Activated CD8-positive, alpha-beta T cell treated with anti-CD3 and anti-CD28 coated beads for 36 hours (primary cell): Measurements from ENCODE around the gene FAM163A. TPM values are rescaled to one million over a fixed set of nuclear protein-coding genes. Genes with fewer than 3 reads are reported as not detected.

ENCODE experiments used
- ATAC-seq: fragments of 200-7000 bp; cut with Tn5 transposase; one replicate; pipeline ENCODE4 v1.10.0; 2021; ENCODE audit warnings: mild to moderate bottlenecking, moderate library complexity
- CTCF ChIA-PET: fragments of 350-600 bp; sonication (Branson Sonifier 250); formaldehyde crosslinking; loops from one replicate; lab custom pipeline; 2021; ENCODE audit warnings: antibody characterized with exemption; lab: Charles Lee
- POLR2A ChIA-PET: fragments of 350-600 bp; sonication (Branson Sonifier 250); formaldehyde crosslinking; loops from one replicate; lab custom pipeline; 2021; ENCODE audit warnings: antibody characterized with exemption; lab: Charles Lee
- DNase-seq: peaks from one replicate; pipeline ENCODE4 v3.0.0-alpha.2; 2020
- H3K27ac Mint-ChIP-seq: one replicate; pipeline ENCODE4 v1.8.0; 2021; ENCODE audit warnings: mild to moderate bottlenecking, mixed read lengths
- H3K27me3 Mint-ChIP-seq: one replicate; pipeline ENCODE4 v1.8.0; 2021; ENCODE audit warnings: mixed read lengths
- H3K36me3 Mint-ChIP-seq: one replicate; pipeline ENCODE4 v1.8.0; 2021; ENCODE audit warnings: low read depth, mixed read lengths
- H3K4me1 Mint-ChIP-seq: one replicate; pipeline ENCODE4 v1.8.0; 2021; ENCODE audit warnings: low read depth, mixed read lengths
- H3K4me3 Mint-ChIP-seq: one replicate; pipeline ENCODE4 v1.8.0; 2021; ENCODE audit warnings: mild to moderate bottlenecking, moderate library complexity, mixed read lengths
- H3K9me3 Mint-ChIP-seq: one replicate; pipeline ENCODE4 v1.8.0; 2021; ENCODE audit warnings: mixed read lengths
- intact Hi-C: fragments of 100-400 bp; cut with micrococcal nuclease; formaldehyde crosslinking; loops from one replicate; pipeline ENCODE4 v1.10.0; 2022
- total RNA-seq, 2 experiments: library from RNA; stranded (reverse); gene quantifications; one replicate each; pipeline ENCODE4 v1.2.3, GENCODE V29; 2021
- TF ChIP-seq, protein P1 (sequence below): fragments of 200-600 bp; IDR thresholded peaks from one replicate; pipeline ENCODE4 v1.8.0; 2022; ENCODE audit warnings: antibody characterized with exemption, mild to moderate bottlenecking

The FAM163A gene
- total RNA-seq, 2 experiments from 2014 or later: not detected

DNA sequence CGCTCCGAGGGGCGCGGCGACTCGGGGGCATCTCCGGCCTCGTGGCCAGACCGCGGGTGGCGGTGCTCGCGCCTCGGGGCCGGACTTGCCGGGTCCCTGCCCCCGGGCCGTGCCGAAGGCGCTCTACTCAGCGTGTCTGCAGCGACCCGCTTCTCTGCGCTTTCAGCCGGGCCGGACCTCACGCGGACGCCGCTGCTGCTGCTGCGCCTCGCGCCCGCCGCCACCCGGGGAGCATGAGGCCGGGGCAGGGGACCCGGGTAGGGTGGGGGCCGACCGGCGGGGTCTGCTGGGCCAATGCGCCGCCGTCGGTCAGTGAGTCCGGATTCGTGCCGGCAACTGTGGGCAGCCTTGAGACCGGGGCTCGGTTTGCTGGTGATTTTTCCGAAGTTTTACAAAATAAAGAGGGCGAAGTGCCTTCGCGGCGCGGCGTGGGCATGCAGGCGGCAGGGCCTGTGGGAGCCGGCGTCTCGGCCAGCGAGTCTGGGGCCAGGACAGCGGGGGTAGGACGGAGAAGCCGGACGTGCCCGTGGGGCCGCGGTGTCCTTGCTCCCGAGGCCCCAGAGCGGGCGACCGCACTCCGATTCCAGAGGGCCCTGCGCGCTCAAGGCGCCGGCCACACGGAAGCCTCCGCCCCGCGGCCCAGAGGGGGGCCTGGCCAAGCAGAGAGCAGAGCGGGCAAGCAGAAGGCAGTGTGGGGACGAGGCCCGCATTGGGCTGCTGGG is 749 bp downstream of the FAM163A start:
- no peak for DNase-seq
- H3K9me3 Mint-ChIP-seq: peaks cover 2% of the 10 kb centered on the region
- H3K4me1 Mint-ChIP-seq: peaks cover 5% of the 10 kb centered on the region
- CTCF ChIA-PET: interaction anchor here (2.1 kb wide), 1 partner anchor 71 kb away, joined by 4 read pairs; no protein-coding TSS in a partner anchor
- TF ChIP-seq, protein P1, sequence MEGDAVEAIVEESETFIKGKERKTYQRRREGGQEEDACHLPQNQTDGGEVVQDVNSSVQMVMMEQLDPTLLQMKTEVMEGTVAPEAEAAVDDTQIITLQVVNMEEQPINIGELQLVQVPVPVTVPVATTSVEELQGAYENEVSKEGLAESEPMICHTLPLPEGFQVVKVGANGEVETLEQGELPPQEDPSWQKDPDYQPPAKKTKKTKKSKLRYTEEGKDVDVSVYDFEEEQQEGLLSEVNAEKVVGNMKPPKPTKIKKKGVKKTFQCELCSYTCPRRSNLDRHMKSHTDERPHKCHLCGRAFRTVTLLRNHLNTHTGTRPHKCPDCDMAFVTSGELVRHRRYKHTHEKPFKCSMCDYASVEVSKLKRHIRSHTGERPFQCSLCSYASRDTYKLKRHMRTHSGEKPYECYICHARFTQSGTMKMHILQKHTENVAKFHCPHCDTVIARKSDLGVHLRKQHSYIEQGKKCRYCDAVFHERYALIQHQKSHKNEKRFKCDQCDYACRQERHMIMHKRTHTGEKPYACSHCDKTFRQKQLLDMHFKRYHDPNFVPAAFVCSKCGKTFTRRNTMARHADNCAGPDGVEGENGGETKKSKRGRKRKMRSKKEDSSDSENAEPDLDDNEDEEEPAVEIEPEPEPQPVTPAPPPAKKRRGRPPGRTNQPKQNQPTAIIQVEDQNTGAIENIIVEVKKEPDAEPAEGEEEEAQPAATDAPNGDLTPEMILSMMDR: no peak
- H3K27ac Mint-ChIP-seq: no peak overlapping the region
- POLR2A ChIA-PET: no interaction called here
- ATAC-seq: no peak
- H3K4me3 Mint-ChIP-seq: no peak overlapping the region
- no peaks in the 10 kb centered on the region for H3K36me3 Mint-ChIP-seq
- intact Hi-C loops: no loop called here
- peaks cover 59% of the 10 kb centered on the region for H3K27me3 Mint-ChIP-seq

DNA sequence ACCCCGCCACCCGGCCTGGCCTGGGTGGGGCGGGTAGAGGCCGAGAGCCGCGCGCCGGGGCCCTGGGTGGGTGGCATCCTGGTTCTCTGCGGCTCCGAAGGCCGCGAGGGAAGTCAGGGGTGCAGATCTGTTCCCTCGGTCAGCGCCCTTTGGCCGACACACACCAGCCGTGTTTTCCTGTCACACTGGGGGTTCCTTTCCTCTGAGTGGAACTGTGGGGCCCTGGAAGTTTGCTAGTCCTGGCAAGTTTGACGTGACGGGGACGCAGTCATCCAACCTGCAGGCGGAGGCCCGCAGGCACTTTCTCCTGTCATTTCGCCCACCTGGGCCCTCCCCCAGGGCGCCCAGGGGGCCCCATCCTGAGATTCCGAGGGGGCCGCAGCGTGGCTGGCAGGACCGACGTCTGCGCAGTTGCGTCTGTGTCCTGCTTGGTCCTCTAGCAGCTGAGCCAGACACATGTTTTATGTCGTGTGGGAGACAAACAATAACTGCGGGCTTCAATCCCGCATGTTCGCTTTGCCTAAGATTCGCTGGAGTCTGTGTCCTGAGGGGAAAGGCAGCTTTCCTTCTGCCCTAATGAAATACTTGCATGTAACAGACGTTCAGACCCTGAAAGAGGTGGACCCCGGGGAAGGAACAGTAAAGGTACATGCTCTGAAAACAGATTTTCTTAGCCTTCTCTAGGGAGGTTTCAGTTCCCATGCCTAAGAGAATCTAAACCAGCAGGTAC is 1.5 kb downstream of the FAM163A start:
- intact Hi-C loops: no loop called here
- H3K4me3 Mint-ChIP-seq: no peak overlapping the region
- no peaks in the 10 kb centered on the region for H3K36me3 Mint-ChIP-seq
- H3K27me3 Mint-ChIP-seq: peaks cover 57% of the 10 kb centered on the region
- ATAC-seq: no peak
- CTCF ChIA-PET: interaction anchor here (1.4 kb wide), 1 partner anchor 10 kb away, joined by 3 read pairs; no protein-coding TSS in a partner anchor
- TF ChIP-seq, protein P1: no peak
- peaks cover 2% of the 10 kb centered on the region for H3K9me3 Mint-ChIP-seq
- H3K27ac Mint-ChIP-seq: no peak overlapping the region
- POLR2A ChIA-PET: no interaction called here
- DNase-seq: no peak
- peaks cover 5% of the 10 kb centered on the region for H3K4me1 Mint-ChIP-seq

DNA sequence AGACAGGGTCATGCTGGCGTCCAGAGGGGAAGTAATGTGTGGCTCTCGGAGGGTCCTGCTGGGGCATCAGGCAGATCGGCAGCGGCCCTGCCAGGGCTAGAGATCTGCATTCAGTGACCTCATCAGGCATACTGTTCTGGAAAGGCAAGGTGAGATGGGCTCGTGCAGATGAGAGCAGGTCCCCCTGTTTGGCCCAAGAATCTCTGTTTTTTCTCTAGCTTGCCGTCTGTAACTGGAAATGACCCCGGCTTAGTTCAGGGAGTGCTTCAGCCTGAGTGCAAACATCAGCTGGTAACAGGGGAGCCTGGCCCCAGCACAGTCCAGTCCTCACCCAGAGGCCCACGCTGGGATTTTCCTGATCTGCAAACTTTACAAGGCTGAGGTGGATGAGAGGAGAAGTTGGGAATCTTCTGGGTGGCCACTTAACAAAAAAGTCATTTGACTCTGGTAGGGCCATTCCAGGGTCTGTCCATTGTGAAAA is 2.1 kb downstream of the FAM163A start:
- peaks cover 2% of the 10 kb centered on the region for H3K9me3 Mint-ChIP-seq
- DNase-seq (no peak), ATAC-seq (no peak)
- no peak overlapping the region for H3K4me3 Mint-ChIP-seq
- H3K27ac Mint-ChIP-seq: no peak overlapping the region
- ChIA-PET CTCF (interaction anchor here (0.8 to 1.4 kb wide), 2 partner anchors 9 to 70 kb away, joined by 3 read pairs; no protein-coding TSS in a partner anchor), POLR2A (no interaction called here)
- no peaks in the 10 kb centered on the region for H3K36me3 Mint-ChIP-seq
- peaks cover 5% of the 10 kb centered on the region for H3K4me1 Mint-ChIP-seq
- intact Hi-C loops: no loop called here
- peaks cover 53% of the 10 kb centered on the region for H3K27me3 Mint-ChIP-seq
- TF ChIP-seq, protein P1: no peak

DNA sequence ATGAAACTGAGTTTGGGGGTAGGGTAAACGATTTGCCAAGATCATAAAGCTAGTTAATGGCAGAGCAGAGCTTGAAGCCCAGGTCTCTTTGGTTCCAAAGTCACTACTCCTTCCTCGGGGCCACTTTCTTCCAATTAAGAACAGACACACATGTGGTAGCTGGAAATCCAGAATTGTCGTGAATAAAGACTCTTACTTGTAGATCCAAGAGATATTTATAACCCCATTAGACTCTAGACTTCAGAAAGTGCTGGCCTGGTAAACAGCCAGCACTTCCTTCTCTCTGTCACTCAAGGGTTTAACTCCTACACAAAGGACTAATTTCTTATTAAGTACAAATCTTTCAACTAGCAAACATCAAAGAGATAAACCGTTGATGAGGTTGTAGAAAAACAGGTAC is 2.7 kb downstream of the FAM163A start:
- Mint-ChIP-seq H3K4me1 (peaks cover 5% of the 10 kb centered on the region), H3K36me3 (no peaks in the 10 kb centered on the region), H3K9me3 (peaks cover 2% of the 10 kb centered on the region), H3K27ac (no peak overlapping the region), H3K27me3 (peaks cover 49% of the 10 kb centered on the region), H3K4me3 (no peak overlapping the region)
- no peak for ATAC-seq
- intact Hi-C loops: no loop called here
- TF ChIP-seq, protein P1: no peak
- ChIA-PET CTCF (interaction anchor here (0.8 to 1.4 kb wide), 2 partner anchors 9 to 69 kb away, joined by 3 read pairs; no protein-coding TSS in a partner anchor), POLR2A (no interaction called here)
- no peak for DNase-seq
